Raji (cell line): ENCODE data around the gene USP40.

ENCODE experiments used
- POLR2A ChIP-seq: IDR thresholded peaks from 2 replicates; pipeline ENCODE4 v1.6.1; 2011; ENCODE audit warnings: low read depth, low read length, control low read depth; ENCODE audit not compliant: insufficient read depth

Gene USP40

GRCh38 chr2:233441161-233442027, 125.2 kb downstream of the USP40 start:
- TF ChIP-seq POLR2A: no peak

DNA sequence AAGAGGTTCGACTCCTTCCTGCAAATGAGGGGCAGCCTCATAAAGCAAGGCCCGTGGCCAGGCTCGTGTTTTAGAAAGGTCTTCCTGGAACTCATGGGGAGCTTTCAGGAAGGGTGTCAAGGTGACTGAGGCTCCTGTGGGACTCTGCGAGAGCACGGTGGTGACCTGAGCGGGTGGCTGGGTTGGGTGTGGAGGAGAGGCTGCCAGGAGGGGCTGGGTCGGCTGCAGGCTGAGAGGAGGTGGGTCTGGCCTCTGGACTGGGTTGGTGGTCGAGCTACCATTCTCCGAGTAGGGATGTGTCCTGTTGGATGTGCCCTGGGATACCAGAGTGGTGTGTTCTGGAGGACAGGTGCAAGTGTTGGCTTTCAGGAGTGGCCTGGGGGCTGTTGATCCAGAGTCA, 125.9 kb downstream of the USP40 start:
- TF ChIP-seq POLR2A: no peak

GRCh38 chr2:233440314-233440713, 126.3 kb downstream of the USP40 start:
- no peak for TF ChIP-seq POLR2A

DNA sequence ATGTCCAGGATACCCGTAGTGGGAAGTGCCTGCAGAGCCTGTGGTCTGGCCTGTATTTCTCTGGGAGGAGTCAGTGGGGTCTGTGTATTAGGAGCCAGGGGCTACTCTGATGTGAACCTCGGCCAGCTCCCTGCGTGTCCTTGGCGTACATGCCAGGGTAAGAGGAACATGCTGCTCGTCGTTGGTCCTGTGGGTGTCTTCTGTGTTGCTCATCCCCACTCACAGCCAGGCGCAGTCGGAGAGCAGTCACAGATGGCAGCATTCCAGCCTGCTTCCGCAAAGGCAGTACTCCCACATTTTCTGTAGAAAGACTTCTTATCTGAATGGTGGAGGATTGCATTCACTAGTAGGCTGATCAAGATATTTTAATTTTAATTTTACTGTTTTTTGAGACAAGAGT, 127.4 kb downstream of the USP40 start:
- TF ChIP-seq POLR2A: no peak

GRCh38 chr2:233438573-233439147, 127.9 kb downstream of the USP40 start:
- TF ChIP-seq POLR2A: no peak

GRCh38 chr2:233437439-233437955, 129.1 kb downstream of the USP40 start:
- TF ChIP-seq POLR2A: no peak

DNA sequence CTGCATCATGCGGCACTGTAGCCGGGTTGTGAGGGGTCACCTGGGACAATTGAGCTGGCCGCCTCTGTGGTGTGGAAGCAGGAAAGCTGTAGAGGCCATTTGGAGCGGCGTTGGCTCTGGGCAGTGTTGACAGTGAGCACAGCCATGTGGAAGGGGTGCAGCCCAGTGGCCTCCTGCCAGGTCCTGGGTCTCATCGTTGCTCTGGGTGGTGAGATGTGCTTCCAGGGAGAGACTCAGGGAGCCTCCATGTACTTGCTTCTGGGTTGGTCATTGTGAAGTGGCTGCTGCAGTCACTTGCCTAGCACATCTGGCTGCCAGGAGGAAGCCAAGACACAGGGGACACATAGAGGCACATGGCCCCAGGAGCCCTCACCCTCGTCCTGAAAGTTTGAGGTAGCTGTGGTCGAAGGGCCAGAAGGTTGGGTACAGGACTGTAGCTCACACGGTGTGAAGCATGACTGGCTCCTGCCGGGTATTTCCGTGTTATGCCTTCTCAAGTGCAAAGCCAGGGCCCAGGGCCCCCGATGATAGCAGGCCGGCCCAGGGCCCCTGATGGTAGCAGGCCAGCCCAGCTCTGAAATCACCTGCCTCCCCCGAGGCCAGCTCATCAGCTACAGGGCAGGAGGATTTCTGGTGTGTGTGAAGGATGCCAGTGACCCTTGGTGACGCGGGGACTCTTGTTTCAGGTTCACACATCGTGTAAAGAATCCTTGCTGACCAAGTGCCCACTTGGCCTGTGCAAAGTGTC, 129.7 kb downstream of the USP40 start:
- no peak for TF ChIP-seq POLR2A

- no peak for TF ChIP-seq POLR2A
Observed at GRCh38 chr2:233436191-233436581, 130.4 kb downstream of the USP40 start.

DNA sequence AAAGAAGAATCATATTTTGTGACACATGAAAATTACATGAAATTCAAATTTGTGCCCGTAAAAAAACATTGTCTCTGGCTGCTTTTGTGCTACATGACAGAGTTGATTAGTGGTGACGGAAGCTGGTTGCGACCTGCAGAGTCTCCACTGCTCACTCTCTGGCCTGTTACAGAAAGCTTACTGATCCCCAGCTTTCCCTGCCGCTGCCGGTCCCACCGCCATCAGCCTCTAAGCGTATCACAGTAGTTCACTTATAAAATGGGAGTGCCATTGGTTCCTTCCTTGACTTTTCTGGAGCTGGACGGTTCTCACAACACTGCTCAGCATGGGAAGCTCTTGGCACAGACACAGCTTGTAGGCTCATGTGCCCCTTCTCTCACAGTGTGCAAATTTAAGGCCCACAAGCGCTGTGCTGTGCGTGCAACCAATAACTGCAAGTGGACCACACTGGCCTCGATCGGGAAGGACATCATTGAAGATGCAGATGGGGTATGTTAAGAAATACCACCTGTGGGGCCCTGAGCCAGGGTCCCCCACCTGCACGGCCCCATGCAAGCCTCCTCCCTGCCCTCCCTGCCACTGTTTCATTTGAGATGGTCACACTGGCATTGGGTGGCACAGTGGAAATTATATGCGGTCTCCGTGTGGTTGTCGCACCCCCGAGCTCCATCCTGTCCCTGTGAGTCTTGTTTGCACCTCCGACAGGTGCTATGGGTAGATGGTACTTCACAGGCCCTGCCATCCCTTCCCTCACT, 131.0 kb downstream of the USP40 start:
- TF ChIP-seq POLR2A: no peak

DNA sequence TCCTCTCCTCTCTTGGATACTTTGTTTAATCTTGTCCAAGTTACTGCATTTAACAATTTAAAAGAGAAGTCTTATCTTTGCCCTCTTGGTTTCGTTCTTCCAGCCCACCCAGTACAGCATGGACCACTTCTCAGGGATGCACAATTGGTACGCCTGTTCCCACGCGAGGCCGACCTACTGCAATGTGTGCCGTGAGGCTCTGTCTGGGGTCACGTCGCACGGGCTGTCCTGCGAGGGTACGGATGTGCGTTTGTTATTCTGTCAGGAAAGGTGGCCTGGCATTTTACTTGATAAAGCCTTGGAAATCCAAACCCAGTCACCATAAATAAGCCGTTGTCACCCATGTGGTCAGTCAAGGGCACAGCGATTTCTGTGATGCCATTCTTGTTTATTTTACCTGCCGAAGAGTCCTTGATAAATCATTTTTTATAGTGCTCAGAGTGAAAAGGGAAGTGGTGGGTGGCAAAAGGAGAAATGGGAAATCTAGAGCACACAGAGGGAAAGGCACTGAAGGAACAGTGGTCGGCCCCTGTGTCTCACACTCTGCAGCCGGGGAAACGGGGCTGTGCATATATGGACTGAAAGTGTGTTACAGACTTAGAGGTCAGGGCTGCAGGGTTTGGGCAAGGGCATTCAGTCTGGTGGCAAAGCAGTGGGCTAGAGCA, 131.8 kb downstream of the USP40 start:
- TF ChIP-seq POLR2A: no peak

GRCh38 chr2:233433794-233434193, 132.8 kb downstream of the USP40 start:
- no peak for TF ChIP-seq POLR2A

DNA sequence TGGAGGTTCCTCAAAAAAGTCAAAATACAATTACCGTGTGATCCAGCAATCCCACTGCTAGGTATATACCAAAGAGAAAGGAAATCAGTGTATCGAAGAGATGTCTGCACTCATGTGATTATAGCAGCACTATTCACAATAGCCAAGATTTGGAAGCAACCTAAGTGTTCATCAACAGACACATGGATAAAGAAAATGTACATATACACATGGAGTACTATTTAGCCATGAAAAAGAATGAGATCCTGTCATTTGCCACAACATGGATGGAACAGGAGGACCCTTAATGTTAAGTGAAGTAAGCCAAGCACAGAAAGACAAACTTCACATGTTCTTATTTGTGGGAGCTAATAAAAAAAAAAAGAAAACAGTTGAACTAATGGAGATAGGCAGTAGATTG, 133.6 kb downstream of the USP40 start:
- no peak for TF ChIP-seq POLR2A

DNA sequence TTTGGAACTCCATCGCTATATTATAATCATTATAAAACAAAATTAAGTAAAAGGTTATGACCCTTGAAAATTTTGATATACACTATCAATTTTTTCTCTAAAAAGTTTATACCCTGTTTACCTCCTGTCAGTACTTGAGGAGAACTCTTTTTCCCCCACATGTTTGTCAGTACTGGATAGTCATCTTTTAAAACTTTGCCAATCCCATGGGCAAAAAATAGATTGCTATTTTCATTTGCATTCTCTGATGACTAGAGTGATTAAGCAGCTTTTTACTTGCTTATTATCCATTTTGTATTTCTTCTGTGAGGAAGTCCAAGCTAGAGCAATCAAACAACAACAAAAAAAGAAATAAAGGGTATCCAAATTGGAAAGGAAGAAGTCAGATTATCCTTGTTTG, 135.9 kb downstream of the USP40 start:
- TF ChIP-seq POLR2A: no peak

- no peak for TF ChIP-seq POLR2A
Observed at GRCh38 chr2:233430081-233430480, 136.5 kb downstream of the USP40 start.
